ENCODE data around the gene BRIP1. TPM values are rescaled to one million over a fixed set of nuclear protein-coding genes. Genes with fewer than 3 reads are reported as not detected.

Gene BRIP1
- total and polyA plus RNA-seq, 9 of the 15 experiments (the other 6 are each of a cell fraction or from before 2014, with no cell fraction given), result 2.4 to 17.5 (median 11.2) TPM

DNA sequence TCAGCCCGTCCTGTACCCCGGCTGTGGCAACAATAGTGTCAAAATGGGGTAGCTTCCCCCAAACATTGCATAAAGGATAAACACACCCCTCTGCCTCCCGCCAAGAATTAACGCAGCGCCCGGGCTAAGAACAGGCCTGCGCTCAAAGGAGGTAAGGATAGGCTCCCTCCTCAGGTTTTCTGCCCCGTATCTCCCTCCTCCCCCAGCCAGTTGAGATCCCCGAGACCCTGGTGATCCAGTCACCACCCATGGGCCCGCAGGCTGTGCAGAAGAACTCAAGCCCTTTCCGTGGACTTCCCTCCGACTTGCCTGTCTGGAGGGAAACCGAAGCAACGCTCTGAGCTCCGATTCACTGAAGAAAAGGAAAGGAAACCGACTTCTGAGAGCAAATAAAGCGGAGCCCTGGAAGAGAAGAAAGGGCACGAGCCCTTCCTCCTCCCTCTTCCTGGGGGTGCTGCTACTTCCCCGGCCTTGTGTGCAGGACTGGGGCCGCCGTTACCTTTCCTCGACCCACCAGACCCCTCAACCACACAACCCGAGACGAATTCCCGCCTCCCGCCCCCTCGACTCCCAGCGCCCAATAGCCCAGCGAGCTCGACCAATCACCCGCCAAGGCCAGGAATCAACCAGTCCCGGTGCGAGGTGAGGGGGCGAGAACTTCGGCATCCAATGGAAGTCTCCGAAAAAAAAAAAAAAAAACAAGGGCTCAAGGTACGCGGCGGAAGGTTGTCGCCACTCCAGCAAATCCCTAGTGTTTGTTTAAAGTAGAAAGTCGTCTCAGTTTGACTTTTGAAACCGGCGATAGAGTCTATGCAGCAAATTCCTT is at the start of gene BRIP1 (continued):
- no peak for TF ChIP-seq ATF3 (IDR thresholded peaks at IDR 0.05)
- TF ChIP-seq ATF3 (CRISPR knock-in tag; conservative IDR thresholded peaks at IDR 0.05), result no peak
- TF ChIP-seq KHSRP (IDR thresholded peaks at IDR 0.05), result no peak
- TF ChIP-seq NEUROD1 (IDR thresholded peaks at IDR 0.05; ENCODE audit: borderline replicate concordance, low read depth, low read length, partially characterized antibody), result peak; percentile 91
- no peak for TF ChIP-seq CBFA2T2 (conservative IDR thresholded peaks at IDR 0.05)
- peak; percentile 94 for TF ChIP-seq GTF2E2 (tag; IDR thresholded peaks at IDR 0.05)
- TF ChIP-seq, protein P1, sequence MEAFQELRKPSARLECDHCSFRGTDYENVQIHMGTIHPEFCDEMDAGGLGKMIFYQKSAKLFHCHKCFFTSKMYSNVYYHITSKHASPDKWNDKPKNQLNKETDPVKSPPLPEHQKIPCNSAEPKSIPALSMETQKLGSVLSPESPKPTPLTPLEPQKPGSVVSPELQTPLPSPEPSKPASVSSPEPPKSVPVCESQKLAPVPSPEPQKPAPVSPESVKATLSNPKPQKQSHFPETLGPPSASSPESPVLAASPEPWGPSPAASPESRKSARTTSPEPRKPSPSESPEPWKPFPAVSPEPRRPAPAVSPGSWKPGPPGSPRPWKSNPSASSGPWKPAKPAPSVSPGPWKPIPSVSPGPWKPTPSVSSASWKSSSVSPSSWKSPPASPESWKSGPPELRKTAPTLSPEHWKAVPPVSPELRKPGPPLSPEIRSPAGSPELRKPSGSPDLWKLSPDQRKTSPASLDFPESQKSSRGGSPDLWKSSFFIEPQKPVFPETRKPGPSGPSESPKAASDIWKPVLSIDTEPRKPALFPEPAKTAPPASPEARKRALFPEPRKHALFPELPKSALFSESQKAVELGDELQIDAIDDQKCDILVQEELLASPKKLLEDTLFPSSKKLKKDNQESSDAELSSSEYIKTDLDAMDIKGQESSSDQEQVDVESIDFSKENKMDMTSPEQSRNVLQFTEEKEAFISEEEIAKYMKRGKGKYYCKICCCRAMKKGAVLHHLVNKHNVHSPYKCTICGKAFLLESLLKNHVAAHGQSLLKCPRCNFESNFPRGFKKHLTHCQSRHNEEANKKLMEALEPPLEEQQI (IDR thresholded peaks at IDR 0.05), result 0 out of 2 replicates have a peak, but pooled peaks have one; percentile 37
- 0 out of 2 replicates have a peak, but pooled peaks have one; percentile 34 for TF ChIP-seq KLF1 (tag; IDR thresholded peaks at IDR 0.05)
- TF ChIP-seq, protein P2, sequence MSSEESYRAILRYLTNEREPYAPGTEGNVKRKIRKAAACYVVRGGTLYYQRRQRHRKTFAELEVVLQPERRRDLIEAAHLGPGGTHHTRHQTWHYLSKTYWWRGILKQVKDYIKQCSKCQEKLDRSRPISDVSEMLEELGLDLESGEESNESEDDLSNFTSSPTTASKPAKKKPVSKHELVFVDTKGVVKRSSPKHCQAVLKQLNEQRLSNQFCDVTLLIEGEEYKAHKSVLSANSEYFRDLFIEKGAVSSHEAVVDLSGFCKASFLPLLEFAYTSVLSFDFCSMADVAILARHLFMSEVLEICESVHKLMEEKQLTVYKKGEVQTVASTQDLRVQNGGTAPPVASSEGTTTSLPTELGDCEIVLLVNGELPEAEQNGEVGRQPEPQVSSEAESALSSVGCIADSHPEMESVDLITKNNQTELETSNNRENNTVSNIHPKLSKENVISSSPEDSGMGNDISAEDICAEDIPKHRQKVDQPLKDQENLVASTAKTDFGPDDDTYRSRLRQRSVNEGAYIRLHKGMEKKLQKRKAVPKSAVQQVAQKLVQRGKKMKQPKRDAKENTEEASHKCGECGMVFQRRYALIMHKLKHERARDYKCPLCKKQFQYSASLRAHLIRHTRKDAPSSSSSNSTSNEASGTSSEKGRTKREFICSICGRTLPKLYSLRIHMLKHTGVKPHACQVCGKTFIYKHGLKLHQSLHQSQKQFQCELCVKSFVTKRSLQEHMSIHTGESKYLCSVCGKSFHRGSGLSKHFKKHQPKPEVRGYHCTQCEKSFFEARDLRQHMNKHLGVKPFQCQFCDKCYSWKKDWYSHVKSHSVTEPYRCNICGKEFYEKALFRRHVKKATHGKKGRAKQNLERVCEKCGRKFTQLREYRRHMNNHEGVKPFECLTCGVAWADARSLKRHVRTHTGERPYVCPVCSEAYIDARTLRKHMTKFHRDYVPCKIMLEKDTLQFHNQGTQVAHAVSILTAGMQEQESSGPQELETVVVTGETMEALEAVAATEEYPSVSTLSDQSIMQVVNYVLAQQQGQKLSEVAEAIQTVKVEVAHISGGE (CRISPR knock-in tag; IDR thresholded peaks at IDR 0.05), result peak in 1 of 3 experiments; percentile 92; a peak in 2 of 6 replicates
- no peak for TF ChIP-seq ZNF175 (CRISPR knock-in tag; IDR thresholded peaks at IDR 0.05; ENCODE audit: low read depth)
- peak; percentile 12; the same call in 1 of the 2 replicates for TF ChIP-seq SMARCE1 (IDR thresholded peaks at IDR 0.05)
- no peak; the same call in 1 of the 2 replicates for TF ChIP-seq NR2C2 (CRISPR knock-in tag; IDR thresholded peaks at IDR 0.05)
- TF ChIP-seq NR2C2 (tag; IDR thresholded peaks at IDR 0.05), result peak; percentile 96
- TF ChIP-seq, protein P3, sequence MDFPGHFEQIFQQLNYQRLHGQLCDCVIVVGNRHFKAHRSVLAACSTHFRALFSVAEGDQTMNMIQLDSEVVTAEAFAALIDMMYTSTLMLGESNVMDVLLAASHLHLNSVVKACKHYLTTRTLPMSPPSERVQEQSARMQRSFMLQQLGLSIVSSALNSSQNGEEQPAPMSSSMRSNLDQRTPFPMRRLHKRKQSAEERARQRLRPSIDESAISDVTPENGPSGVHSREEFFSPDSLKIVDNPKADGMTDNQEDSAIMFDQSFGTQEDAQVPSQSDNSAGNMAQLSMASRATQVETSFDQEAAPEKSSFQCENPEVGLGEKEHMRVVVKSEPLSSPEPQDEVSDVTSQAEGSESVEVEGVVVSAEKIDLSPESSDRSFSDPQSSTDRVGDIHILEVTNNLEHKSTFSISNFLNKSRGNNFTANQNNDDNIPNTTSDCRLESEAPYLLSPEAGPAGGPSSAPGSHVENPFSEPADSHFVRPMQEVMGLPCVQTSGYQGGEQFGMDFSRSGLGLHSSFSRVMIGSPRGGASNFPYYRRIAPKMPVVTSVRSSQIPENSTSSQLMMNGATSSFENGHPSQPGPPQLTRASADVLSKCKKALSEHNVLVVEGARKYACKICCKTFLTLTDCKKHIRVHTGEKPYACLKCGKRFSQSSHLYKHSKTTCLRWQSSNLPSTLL (IDR thresholded peaks at IDR 0.05), result 0 out of 2 replicates have a peak, but pooled peaks have one; percentile 41
- TF ChIP-seq RUNX1 (IDR thresholded peaks at IDR 0.05; ENCODE audit: low read depth), result no peak
- TF ChIP-seq TEAD1 (CRISPR knock-in tag; IDR thresholded peaks at IDR 0.05), result no peak; a peak in 1 of 4 replicates
- TF ChIP-seq E2F3 (CRISPR knock-in tag; IDR thresholded peaks at IDR 0.05), result peak; percentile 84
- no peak for TF ChIP-seq ZNF143 (CRISPR knock-in tag; IDR thresholded peaks at IDR 0.05)
- peak; percentile 92 for TF ChIP-seq SUPT5H (IDR thresholded peaks at IDR 0.05)
